AG10803 (cell line): ENCODE results near the gene SLC4A7.
A peak's percentile ranks its signal among the peaks of the same experiment; 100 is the strongest.

Source experiments
- DNase-seq: peaks from one replicate; pipeline ENCODE4 v3.0.0; 2010; ENCODE audit warnings: low read depth
- H3K4me3 ChIP-seq: 2 replicates; pipeline ENCODE4 v1.5.1; 2011; ENCODE audit warnings: mild to moderate bottlenecking, low read length, control low read depth
- CTCF ChIP-seq: conservative IDR thresholded peaks from 2 replicates; pipeline ENCODE4 v1.5.1; 2011; ENCODE audit warnings: mild to moderate bottlenecking, low read length, control low read depth, inconsistent platforms

Gene SLC4A7

GRCh38 chr3:27504749-27505148 is 20.6 kb upstream of the SLC4A7 start:
- H3K4me3 ChIP-seq: no peak overlapping the region
- TF ChIP-seq CTCF: no peak
- DNase-seq: peak; percentile 49

GRCh38 chr3:27503526-27503925 is 19.3 kb upstream of the SLC4A7 start:
- DNase-seq: peak; percentile 98
- TF ChIP-seq CTCF: no peak
- no peak overlapping the region for H3K4me3 ChIP-seq

GRCh38 chr3:27501759-27502158 is 17.6 kb upstream of the SLC4A7 start:
- no peak overlapping the region for H3K4me3 ChIP-seq
- no peak for TF ChIP-seq CTCF
- DNase-seq: no peak

GRCh38 chr3:27500986-27501385 is 16.8 kb upstream of the SLC4A7 start:
- no peak for TF ChIP-seq CTCF

GRCh38 chr3:27500035-27500434 is 15.9 kb upstream of the SLC4A7 start:
- no peak for DNase-seq
- no peak overlapping the region for H3K4me3 ChIP-seq
- no peak for TF ChIP-seq CTCF

More at GRCh38 chr3:27500986-27501385, 16.8 kb upstream of the SLC4A7 start:
- DNase-seq: no peak
- no peak overlapping the region for H3K4me3 ChIP-seq

GRCh38 chr3:27494784-27495183 is 10.6 kb upstream of the SLC4A7 start:
- no peak for TF ChIP-seq CTCF
- no peak overlapping the region for H3K4me3 ChIP-seq
- DNase-seq: no peak

- H3K4me3 ChIP-seq: no peak overlapping the region
- TF ChIP-seq CTCF: no peak
- peak; percentile 62 for DNase-seq
Measured at GRCh38 chr3:27488821-27489220, 4.6 kb upstream of the SLC4A7 start.
